WTC11 (cell line): Measurements from ENCODE around the gene MAU2. TPM values are rescaled to one million over a fixed set of nuclear protein-coding genes. Genes with fewer than 3 reads are reported as not detected.

ENCODE experiments used
- ATAC-seq: fragments of 200-7000 bp; cut with Tn5 transposase; 2 replicates; pipeline ENCODE4 v1.10.0; 2021; ENCODE audit warnings: mild to moderate bottlenecking, moderate library complexity
- CTCF ChIA-PET: fragments of 300-600 bp; sonication (Branson Sonifier 250); formaldehyde crosslinking; loops from one replicate; lab custom pipeline; 2021; ENCODE audit warnings: antibody characterized with exemption; lab: Charles Lee
- POLR2A ChIA-PET: fragments of 350-600 bp; sonication (Branson Sonifier 250); formaldehyde crosslinking; loops from one replicate; lab custom pipeline; 2021; ENCODE audit warnings: antibody characterized with exemption; lab: Charles Lee
- DNase-seq: peaks from one replicate; pipeline ENCODE4 v3.0.0; 2021; ENCODE audit warnings: low spot score
- H3K27ac Mint-ChIP-seq: 2 replicates; pipeline ENCODE4 v1.8.0; 2021; ENCODE audit warnings: mixed read lengths
- H3K27me3 Mint-ChIP-seq: 2 replicates; pipeline ENCODE4 v1.8.0; 2021; ENCODE audit warnings: low read depth, mild to moderate bottlenecking, moderate library complexity, mixed read lengths
- H3K36me3 Mint-ChIP-seq: 2 replicates; pipeline ENCODE4 v1.8.0; 2021; ENCODE audit warnings: mixed read lengths
- H3K4me1 Mint-ChIP-seq: 2 replicates; pipeline ENCODE4 v1.8.0; 2022; ENCODE audit warnings: mixed read lengths
- H3K4me3 Mint-ChIP-seq: 2 replicates; pipeline ENCODE4 v1.8.0; 2021; ENCODE audit warnings: mild to moderate bottlenecking, moderate library complexity, mixed read lengths
- H3K9me3 Mint-ChIP-seq: 2 replicates; pipeline ENCODE4 v1.8.0; 2021; ENCODE audit warnings: mixed read lengths
- CBFB ChIP-seq: sonication (generic); formaldehyde crosslinking; IDR thresholded peaks from 2 replicates; pipeline ENCODE4 v1.8.1; 2022; ENCODE audit warnings: mild to moderate bottlenecking, low read depth, missing genetic modification reagents
- ETV6 ChIP-seq: sonication (generic); formaldehyde crosslinking; IDR thresholded peaks from 2 replicates; pipeline ENCODE4 v1.8.1; 2022; ENCODE audit warnings: mild to moderate bottlenecking, missing genetic modification reagents
- FOXJ3 ChIP-seq: sonication (generic); formaldehyde crosslinking; IDR thresholded peaks from 2 replicates; pipeline ENCODE4 v1.9.0; 2021; ENCODE audit warnings: missing genetic modification reagents, mild to moderate bottlenecking, borderline replicate concordance
- IRF2 ChIP-seq: sonication (generic); formaldehyde crosslinking; IDR thresholded peaks from 2 replicates; pipeline ENCODE4 v1.8.0; 2022; ENCODE audit warnings: low read depth, missing genetic modification reagents, borderline replicate concordance
- JAZF1 ChIP-seq: fragments of 250-450 bp; sonication (Bioruptor Pico); IDR thresholded peaks from 2 replicates; pipeline ENCODE4 v1.9.0; 2021; ENCODE audit warnings: moderate library complexity, mild to moderate bottlenecking, inconsistent platforms
- NFYB ChIP-seq: sonication (generic); formaldehyde crosslinking; conservative IDR thresholded peaks from 2 replicates; pipeline ENCODE4 v1.8.0; 2022; ENCODE audit warnings: low read depth, missing genetic modification reagents
- NR1H2 ChIP-seq: sonication (generic); formaldehyde crosslinking; IDR thresholded peaks from 2 replicates; pipeline ENCODE4 v1.9.0; 2021; ENCODE audit warnings: mild to moderate bottlenecking, moderate library complexity, missing genetic modification reagents
- NR2C2 ChIP-seq: sonication (generic); formaldehyde crosslinking; IDR thresholded peaks from 2 replicates; pipeline ENCODE4 v1.8.0; 2022; ENCODE audit warnings: mild to moderate bottlenecking, missing genetic modification reagents
- SMAD4 ChIP-seq: sonication (generic); formaldehyde crosslinking; IDR thresholded peaks from 2 replicates; pipeline ENCODE4 v1.8.0; 2022; ENCODE audit warnings: mild to moderate bottlenecking, missing genetic modification reagents
- SOX15 ChIP-seq: fragments of 250-450 bp; sonication (Bioruptor Pico); IDR thresholded peaks from 2 replicates; pipeline ENCODE4 v1.9.0; 2021; ENCODE audit warnings: mild to moderate bottlenecking
- STAT6 ChIP-seq: sonication (generic); formaldehyde crosslinking; conservative IDR thresholded peaks from 2 replicates; pipeline ENCODE4 v1.8.1; 2023; ENCODE audit warnings: mild to moderate bottlenecking, low read depth, missing genetic modification reagents, moderate library complexity
- TP53 ChIP-seq: sonication (generic); formaldehyde crosslinking; IDR thresholded peaks from 2 replicates; pipeline ENCODE4 v1.8.1; 2023; ENCODE audit warnings: mild to moderate bottlenecking, missing genetic modification reagents
- ZNF121 ChIP-seq: sonication (generic); formaldehyde crosslinking; IDR thresholded peaks from 2 replicates; pipeline ENCODE4 v1.8.0; 2023; ENCODE audit warnings: missing genetic modification reagents
- ZNF263 ChIP-seq: sonication (generic); formaldehyde crosslinking; IDR thresholded peaks from 2 replicates; pipeline ENCODE4 v1.8.1; 2022; ENCODE audit warnings: low read depth, mild to moderate bottlenecking, moderate library complexity, missing genetic modification reagents
- ZNF671 ChIP-seq: fragments of 250-450 bp; sonication (Bioruptor Pico); IDR thresholded peaks from 2 replicates; pipeline ENCODE4 v1.8.0; 2021; ENCODE audit warnings: mild to moderate bottlenecking
- total RNA-seq: library from RNA; stranded (reverse); gene quantifications from 3 replicates; pipeline ENCODE4 v1.2.3, GENCODE V29; 2021
- TF ChIP-seq, protein P1 (sequence below): sonication (generic); formaldehyde crosslinking; conservative IDR thresholded peaks from 2 replicates; pipeline ENCODE4 v1.8.1; 2022; ENCODE audit warnings: mild to moderate bottlenecking, missing genetic modification reagents
- TF ChIP-seq, protein P2 (sequence below): sonication (generic); formaldehyde crosslinking; IDR thresholded peaks from 2 replicates; pipeline ENCODE4 v1.8.1; 2023; ENCODE audit warnings: mild to moderate bottlenecking, missing genetic modification reagents, moderate library complexity
- TF ChIP-seq, protein P3 (sequence below): sonication (generic); formaldehyde crosslinking; IDR thresholded peaks from 2 replicates; pipeline ENCODE4 v1.8.0; 2022; ENCODE audit warnings: missing genetic modification reagents

The MAU2 gene
- total RNA-seq, 1 experiment from 2014 or later, result 56.8 TPM

DNA sequence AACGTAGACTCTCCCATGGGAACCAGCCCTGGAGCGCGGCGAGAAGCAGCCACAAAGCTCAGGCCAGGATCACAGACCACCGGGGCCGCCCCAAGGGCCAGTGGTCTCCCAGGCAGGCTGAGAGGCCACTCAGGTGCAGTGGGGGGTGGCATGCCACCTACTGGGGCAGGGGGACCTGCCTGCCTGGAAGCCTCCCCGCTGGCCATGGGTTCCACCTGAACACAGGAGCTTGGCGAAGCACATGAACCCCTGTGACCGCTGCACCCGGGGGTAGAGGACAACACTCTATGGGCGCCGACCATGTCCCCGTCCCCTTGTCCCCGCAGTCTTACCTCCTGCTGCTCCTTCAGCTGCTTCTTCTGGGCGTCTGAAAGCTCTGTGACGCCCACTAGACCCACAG lies 40.8 kb upstream of the MAU2 start (continued):
- TF ChIP-seq ZNF671 (CRISPR knock-in tag) (no peak), TP53 (CRISPR knock-in tag) (no peak)

DNA sequence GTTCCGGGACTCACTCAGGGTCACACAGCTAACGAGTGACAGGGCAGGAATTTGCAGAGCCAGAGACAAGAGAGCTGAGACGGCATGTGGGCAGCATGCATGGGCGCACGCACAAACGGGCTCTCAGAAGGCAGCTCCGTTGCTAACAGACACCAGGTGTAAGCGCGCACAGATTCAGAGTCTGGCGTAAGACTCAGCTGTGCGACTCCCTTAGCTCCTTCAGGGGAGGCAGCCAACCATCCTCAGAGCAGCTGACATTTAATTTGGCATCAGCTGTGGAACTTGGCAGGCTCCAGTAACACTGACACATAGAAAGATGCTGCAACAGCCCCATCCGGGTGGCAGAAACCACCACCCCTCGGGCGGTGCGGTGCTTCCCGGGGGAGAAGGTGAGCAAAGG lies 40.1 kb upstream of the MAU2 start:
- no peak overlapping the region for H3K4me3 Mint-ChIP-seq
- H3K27ac Mint-ChIP-seq, result peak overlapping the region; percentile 57; the same call in 1 of the 2 replicates
- no peaks in the 10 kb centered on the region for H3K9me3 Mint-ChIP-seq
- no peaks in the 10 kb centered on the region for H3K27me3 Mint-ChIP-seq
- H3K4me1 Mint-ChIP-seq, result no peaks in the 10 kb centered on the region
- no peak for TF ChIP-seq CBFB (CRISPR knock-in tag)
- TF ChIP-seq, protein P1, sequence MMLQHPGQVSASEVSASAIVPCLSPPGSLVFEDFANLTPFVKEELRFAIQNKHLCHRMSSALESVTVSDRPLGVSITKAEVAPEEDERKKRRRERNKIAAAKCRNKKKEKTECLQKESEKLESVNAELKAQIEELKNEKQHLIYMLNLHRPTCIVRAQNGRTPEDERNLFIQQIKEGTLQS (CRISPR knock-in tag), result no peak
- no peak for TF ChIP-seq SMAD4
- no peak for TF ChIP-seq ETV6 (CRISPR knock-in tag)
- TF ChIP-seq IRF2, result no peak
- TF ChIP-seq NR2C2, result no peak
- TF ChIP-seq SOX15 (CRISPR knock-in tag), result no peak
- no peak for DNase-seq
- peaks cover 27% of the 10 kb centered on the region for H3K36me3 Mint-ChIP-seq
- ATAC-seq, result no peak
- ChIA-PET POLR2A (no interaction called here), CTCF (no interaction called here)

DNA sequence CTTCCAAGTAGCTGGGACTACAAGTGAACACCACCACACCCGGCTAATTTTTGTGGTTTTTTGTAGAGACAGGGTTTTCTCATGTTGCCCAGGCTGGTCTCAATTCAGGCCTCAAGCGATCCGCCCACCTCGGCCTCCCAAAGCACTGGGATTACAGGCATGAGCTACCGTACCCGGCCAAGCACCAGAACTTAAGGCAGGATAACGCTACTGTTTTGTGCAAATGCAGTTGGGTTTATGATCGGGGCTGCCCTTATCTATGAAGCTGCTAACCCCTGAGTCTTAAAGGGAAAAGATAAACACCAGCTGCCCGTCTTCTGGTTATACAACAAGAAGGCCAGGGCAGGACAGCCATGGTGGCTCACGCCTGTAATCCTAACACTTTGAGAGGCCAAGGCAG lies 34.9 kb upstream of the MAU2 start:
- no peak for ATAC-seq
- Mint-ChIP-seq H3K27ac (no peak overlapping the region), H3K36me3 (peaks cover 28% of the 10 kb centered on the region), H3K9me3 (no peaks in the 10 kb centered on the region), H3K27me3 (no peaks in the 10 kb centered on the region)
- ChIA-PET POLR2A (no interaction called here), CTCF (no interaction called here)
- DNase-seq, result no peak
- TF ChIP-seq SMAD4 (no peak), ZNF263 (no peak), CBFB (CRISPR knock-in tag) (no peak), FOXJ3 (CRISPR knock-in tag) (no peak), JAZF1 (CRISPR knock-in tag) (no peak), NR1H2 (CRISPR knock-in tag) (no peak), ZNF121 (CRISPR knock-in tag) (no peak), NFYB (CRISPR knock-in tag) (no peak), STAT6 (CRISPR knock-in tag) (no peak)
- TF ChIP-seq, protein P2, sequence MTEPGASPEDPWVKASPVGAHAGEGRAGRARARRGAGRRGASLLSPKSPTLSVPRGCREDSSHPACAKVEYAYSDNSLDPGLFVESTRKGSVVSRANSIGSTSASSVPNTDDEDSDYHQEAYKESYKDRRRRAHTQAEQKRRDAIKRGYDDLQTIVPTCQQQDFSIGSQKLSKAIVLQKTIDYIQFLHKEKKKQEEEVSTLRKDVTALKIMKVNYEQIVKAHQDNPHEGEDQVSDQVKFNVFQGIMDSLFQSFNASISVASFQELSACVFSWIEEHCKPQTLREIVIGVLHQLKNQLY (CRISPR knock-in tag), result no peak
- TF ChIP-seq, protein P3, sequence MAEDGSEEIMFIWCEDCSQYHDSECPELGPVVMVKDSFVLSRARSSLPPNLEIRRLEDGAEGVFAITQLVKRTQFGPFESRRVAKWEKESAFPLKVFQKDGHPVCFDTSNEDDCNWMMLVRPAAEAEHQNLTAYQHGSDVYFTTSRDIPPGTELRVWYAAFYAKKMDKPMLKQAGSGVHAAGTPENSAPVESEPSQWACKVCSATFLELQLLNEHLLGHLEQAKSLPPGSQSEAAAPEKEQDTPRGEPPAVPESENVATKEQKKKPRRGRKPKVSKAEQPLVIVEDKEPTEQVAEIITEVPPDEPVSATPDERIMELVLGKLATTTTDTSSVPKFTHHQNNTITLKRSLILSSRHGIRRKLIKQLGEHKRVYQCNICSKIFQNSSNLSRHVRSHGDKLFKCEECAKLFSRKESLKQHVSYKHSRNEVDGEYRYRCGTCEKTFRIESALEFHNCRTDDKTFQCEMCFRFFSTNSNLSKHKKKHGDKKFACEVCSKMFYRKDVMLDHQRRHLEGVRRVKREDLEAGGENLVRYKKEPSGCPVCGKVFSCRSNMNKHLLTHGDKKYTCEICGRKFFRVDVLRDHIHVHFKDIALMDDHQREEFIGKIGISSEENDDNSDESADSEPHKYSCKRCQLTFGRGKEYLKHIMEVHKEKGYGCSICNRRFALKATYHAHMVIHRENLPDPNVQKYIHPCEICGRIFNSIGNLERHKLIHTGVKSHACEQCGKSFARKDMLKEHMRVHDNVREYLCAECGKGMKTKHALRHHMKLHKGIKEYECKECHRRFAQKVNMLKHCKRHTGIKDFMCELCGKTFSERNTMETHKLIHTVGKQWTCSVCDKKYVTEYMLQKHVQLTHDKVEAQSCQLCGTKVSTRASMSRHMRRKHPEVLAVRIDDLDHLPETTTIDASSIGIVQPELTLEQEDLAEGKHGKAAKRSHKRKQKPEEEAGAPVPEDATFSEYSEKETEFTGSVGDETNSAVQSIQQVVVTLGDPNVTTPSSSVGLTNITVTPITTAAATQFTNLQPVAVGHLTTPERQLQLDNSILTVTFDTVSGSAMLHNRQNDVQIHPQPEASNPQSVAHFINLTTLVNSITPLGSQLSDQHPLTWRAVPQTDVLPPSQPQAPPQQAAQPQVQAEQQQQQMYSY (CRISPR knock-in tag), result no peak
- TF ChIP-seq, all 79 proteins: peak for 0
- H3K4me1 Mint-ChIP-seq, result no peaks in the 10 kb centered on the region
- no peak overlapping the region for H3K4me3 Mint-ChIP-seq
